Stimulated activated memory B cell treated with anti-CD40 and anti-IgM and Interleukin-4, amounts not matched to agents 10 μg/mL and 1 μg/mL and 100 μg/mL, for 72 hours (primary cell): Measurements from ENCODE around the gene URB2.

Source experiments
- ATAC-seq: fragments of 150-1000 bp; cut with Tn5 transposase; 2 replicates; pipeline ENCODE4 v1.10.0; 2021
- H3K27ac Mint-ChIP-seq: one replicate; pipeline ENCODE4 v1.8.0; 2022; ENCODE audit warnings: mild to moderate bottlenecking, mixed read lengths
- H3K27me3 Mint-ChIP-seq: one replicate; pipeline ENCODE4 v1.8.0; 2022; ENCODE audit warnings: mixed read lengths
- H3K36me3 Mint-ChIP-seq: one replicate; pipeline ENCODE4 v1.8.0; 2022; ENCODE audit warnings: mixed read lengths
- H3K4me1 Mint-ChIP-seq: one replicate; pipeline ENCODE4 v1.8.0; 2022; ENCODE audit warnings: mixed read lengths
- H3K4me3 Mint-ChIP-seq: one replicate; pipeline ENCODE4 v1.8.0; 2022; ENCODE audit warnings: mild to moderate bottlenecking, moderate library complexity, mixed read lengths
- H3K9me3 Mint-ChIP-seq: one replicate; pipeline ENCODE4 v1.8.0; 2022; ENCODE audit warnings: mixed read lengths

The URB2 gene

GRCh38 chr1:229624521-229625070, 1.5 kb upstream of the URB2 start:
- Mint-ChIP-seq H3K4me3 (peak overlapping the region; percentile 90), H3K36me3 (peaks cover 13% of the 10 kb centered on the region), H3K9me3 (no peaks in the 10 kb centered on the region), H3K27me3 (no peaks in the 10 kb centered on the region), H3K4me1 (peaks cover 65% of the 10 kb centered on the region), H3K27ac (peak overlapping the region; percentile 78)
- ATAC-seq = no peak

DNA sequence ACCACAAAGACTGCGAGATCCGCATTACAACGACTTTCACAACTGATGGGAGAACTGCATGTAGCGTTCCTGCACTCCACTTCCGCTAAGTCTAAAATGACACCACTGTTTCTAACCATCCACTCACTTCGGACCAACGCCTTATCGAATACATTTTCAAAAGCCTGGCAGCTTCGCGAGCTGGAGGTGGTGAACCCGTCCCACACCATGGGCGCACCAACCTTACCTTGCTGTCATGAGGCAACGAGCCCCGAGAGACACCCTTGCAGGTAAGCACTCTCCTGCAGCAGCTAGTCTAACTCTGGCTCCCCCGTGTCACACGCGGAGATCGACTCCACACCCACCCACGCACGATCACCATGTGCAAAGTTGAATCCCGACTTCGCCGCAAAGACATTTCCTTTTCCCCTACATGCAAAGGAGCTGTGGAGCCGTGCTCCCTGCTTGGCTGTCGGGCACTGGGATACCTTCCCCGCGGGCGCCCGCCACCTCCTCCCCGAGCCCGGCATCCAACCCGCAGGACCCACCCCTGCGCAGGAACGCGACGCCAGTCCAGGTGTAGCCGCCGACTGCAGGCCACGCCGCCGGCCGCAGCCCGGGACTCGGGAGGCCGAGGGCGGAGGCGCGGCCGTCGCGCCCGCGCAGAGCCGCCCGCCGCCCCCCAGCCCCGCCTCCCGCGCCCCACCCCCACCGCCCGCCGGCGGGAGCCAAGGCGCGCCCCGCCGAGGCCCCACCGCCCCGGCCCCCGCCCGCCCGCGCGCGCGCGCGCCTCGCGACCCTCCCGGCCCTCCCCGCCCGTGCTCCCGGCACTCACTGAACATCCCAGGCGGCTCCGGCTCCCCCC, 754 bp upstream of the URB2 start:
- H3K4me3 Mint-ChIP-seq = peak overlapping the region; percentile 90
- H3K9me3 Mint-ChIP-seq = no peaks in the 10 kb centered on the region
- peaks cover 58% of the 10 kb centered on the region for H3K4me1 Mint-ChIP-seq
- H3K36me3 Mint-ChIP-seq = peaks cover 14% of the 10 kb centered on the region
- H3K27me3 Mint-ChIP-seq = no peaks in the 10 kb centered on the region
- peak overlapping the region; percentile 78 for H3K27ac Mint-ChIP-seq
- ATAC-seq = peak; percentile 73

GRCh38 chr1:229627003-229627402, 956 bp downstream of the URB2 start:
- H3K9me3 Mint-ChIP-seq = no peaks in the 10 kb centered on the region
- peaks cover 25% of the 10 kb centered on the region for H3K36me3 Mint-ChIP-seq
- H3K27ac Mint-ChIP-seq = peak overlapping the region; percentile 92
- H3K27me3 Mint-ChIP-seq = no peaks in the 10 kb centered on the region
- H3K4me1 Mint-ChIP-seq = peaks cover 55% of the 10 kb centered on the region
- ATAC-seq = no peak
- H3K4me3 Mint-ChIP-seq = peak overlapping the region; percentile 99

DNA sequence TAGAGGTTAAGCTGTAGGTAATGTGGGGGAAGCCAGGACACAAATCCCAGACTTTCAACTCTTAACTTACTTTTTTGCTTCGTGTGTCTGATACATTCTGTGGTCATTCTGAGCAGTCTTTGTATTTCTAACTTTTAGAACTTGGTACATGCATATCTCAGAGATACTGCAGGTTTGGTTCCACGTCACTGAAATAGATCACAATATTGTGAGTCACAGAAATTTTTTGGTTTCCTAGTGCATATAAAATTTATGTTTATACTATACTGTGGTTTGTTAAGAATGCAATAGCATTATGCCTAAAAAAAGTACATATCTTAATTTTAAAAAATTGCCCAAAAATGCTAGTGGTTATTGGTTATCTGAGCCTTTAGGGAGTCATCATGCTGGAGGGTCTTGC, 3.2 kb downstream of the URB2 start:
- Mint-ChIP-seq H3K9me3 (no peaks in the 10 kb centered on the region), H3K27ac (no peak overlapping the region), H3K36me3 (peaks cover 23% of the 10 kb centered on the region), H3K4me3 (no peak overlapping the region), H3K27me3 (no peaks in the 10 kb centered on the region), H3K4me1 (peaks cover 38% of the 10 kb centered on the region)
- ATAC-seq = no peak

- no peaks in the 10 kb centered on the region for H3K27me3 Mint-ChIP-seq
- peaks cover 28% of the 10 kb centered on the region for H3K4me1 Mint-ChIP-seq
- H3K4me3 Mint-ChIP-seq = no peak overlapping the region
- H3K36me3 Mint-ChIP-seq = peaks cover 42% of the 10 kb centered on the region
- no peak overlapping the region for H3K27ac Mint-ChIP-seq
- no peak for ATAC-seq
- no peaks in the 10 kb centered on the region for H3K9me3 Mint-ChIP-seq
These were observed 5.1 kb downstream of the URB2 start for GRCh38 chr1:229631148-229631547.

- peaks cover 46% of the 10 kb centered on the region for H3K36me3 Mint-ChIP-seq
- H3K27ac Mint-ChIP-seq = no peak overlapping the region
- no peaks in the 10 kb centered on the region for H3K9me3 Mint-ChIP-seq
- peaks cover 22% of the 10 kb centered on the region for H3K4me1 Mint-ChIP-seq
- no peak for ATAC-seq
- no peak overlapping the region for H3K4me3 Mint-ChIP-seq
- no peaks in the 10 kb centered on the region for H3K27me3 Mint-ChIP-seq
These were observed 5.9 kb downstream of the URB2 start for GRCh38 chr1:229631966-229632365.

- no peaks in the 10 kb centered on the region for H3K9me3 Mint-ChIP-seq
- H3K36me3 Mint-ChIP-seq = peaks cover 65% of the 10 kb centered on the region
- no peak for ATAC-seq
- no peak overlapping the region for H3K27ac Mint-ChIP-seq
- H3K4me3 Mint-ChIP-seq = no peak overlapping the region
- H3K27me3 Mint-ChIP-seq = no peaks in the 10 kb centered on the region
- peaks cover 13% of the 10 kb centered on the region for H3K4me1 Mint-ChIP-seq
These were observed 10.0 kb downstream of the URB2 start for GRCh38 chr1:229636042-229636441.

DNA sequence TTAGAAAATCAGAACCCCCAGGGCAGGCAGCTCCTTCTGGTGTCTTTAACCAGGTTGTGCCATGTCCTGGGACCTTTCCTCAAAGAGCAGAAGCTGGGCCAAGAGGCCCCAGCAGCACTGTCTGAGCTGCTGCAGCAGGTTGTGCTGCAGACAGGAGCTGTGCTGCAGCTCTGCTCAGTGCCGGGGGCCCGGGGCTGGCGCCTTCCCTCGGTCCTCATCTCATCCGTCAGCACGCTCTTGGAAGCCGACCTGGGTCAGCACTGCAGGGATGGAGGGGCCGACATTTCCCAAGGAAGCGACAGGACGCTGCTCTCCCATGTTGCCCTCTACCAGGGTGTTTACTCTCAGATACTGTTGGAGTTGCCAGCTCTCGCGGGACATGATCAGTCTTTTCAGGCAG, 11.7 kb downstream of the URB2 start:
- peaks cover 57% of the 10 kb centered on the region for H3K36me3 Mint-ChIP-seq
- no peaks in the 10 kb centered on the region for H3K27me3 Mint-ChIP-seq
- no peak overlapping the region for H3K4me3 Mint-ChIP-seq
- no peak overlapping the region for H3K27ac Mint-ChIP-seq
- peaks cover 6% of the 10 kb centered on the region for H3K4me1 Mint-ChIP-seq
- H3K9me3 Mint-ChIP-seq = no peaks in the 10 kb centered on the region
- ATAC-seq = no peak

- Mint-ChIP-seq H3K4me1 (peaks cover 19% of the 10 kb centered on the region), H3K36me3 (peaks cover 56% of the 10 kb centered on the region), H3K27me3 (no peaks in the 10 kb centered on the region), H3K9me3 (no peaks in the 10 kb centered on the region), H3K4me3 (no peak overlapping the region), H3K27ac (no peak overlapping the region)
- no peak for ATAC-seq
These were observed 14.4 kb downstream of the URB2 start for GRCh38 chr1:229640455-229640854.

GRCh38 chr1:229641306-229641705, 15.3 kb downstream of the URB2 start:
- Mint-ChIP-seq H3K27me3 (no peaks in the 10 kb centered on the region), H3K4me1 (peaks cover 19% of the 10 kb centered on the region), H3K4me3 (no peak overlapping the region), H3K9me3 (no peaks in the 10 kb centered on the region), H3K36me3 (peaks cover 56% of the 10 kb centered on the region), H3K27ac (no peak overlapping the region)
- ATAC-seq = no peak

DNA sequence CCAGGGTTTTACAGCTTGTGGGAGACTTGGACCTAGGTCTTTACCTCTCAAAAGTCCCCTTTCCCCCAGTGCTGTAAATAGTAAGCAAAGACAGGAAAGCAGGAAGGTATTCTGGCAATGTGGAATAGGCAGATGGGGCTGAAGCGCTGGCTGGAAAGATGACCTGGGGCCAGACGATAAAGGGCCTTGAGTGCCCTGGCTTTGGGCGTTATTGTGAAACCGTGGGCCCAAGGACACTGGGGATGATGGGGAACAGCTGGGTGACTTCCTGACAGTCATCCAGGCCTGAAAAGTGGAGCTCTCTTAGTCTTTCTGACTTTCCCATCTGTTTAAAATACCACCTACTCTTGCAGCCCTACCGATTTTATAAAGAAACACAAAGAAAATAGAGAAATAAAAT, 16.3 kb downstream of the URB2 start:
- Mint-ChIP-seq H3K27me3 (no peaks in the 10 kb centered on the region), H3K9me3 (no peaks in the 10 kb centered on the region), H3K4me1 (peaks cover 19% of the 10 kb centered on the region), H3K4me3 (no peak overlapping the region), H3K27ac (no peak overlapping the region), H3K36me3 (peaks cover 59% of the 10 kb centered on the region)
- no peak for ATAC-seq

DNA sequence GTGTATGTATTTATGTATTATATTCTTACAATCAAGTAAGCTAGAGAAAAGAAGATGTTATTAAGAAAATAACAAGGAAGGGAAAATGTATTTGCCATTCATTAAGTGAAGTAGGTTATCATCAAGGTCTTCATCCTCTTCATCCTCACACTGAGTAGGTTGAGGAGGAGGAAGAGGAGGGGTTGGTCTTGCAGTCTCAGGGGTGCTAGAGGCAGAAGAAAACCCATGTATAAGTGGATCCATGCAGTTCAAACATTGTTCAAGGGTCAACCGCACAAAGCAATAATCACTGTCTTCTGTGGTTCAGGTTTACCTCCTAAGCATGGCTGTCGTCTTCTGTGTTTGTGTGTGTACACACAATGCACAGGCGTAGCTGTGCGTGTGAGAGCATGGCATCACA, 16.9 kb downstream of the URB2 start:
- Mint-ChIP-seq H3K27ac (no peak overlapping the region), H3K27me3 (no peaks in the 10 kb centered on the region), H3K9me3 (no peaks in the 10 kb centered on the region), H3K4me1 (peaks cover 19% of the 10 kb centered on the region), H3K36me3 (peaks cover 56% of the 10 kb centered on the region), H3K4me3 (no peak overlapping the region)
- no peak for ATAC-seq

DNA sequence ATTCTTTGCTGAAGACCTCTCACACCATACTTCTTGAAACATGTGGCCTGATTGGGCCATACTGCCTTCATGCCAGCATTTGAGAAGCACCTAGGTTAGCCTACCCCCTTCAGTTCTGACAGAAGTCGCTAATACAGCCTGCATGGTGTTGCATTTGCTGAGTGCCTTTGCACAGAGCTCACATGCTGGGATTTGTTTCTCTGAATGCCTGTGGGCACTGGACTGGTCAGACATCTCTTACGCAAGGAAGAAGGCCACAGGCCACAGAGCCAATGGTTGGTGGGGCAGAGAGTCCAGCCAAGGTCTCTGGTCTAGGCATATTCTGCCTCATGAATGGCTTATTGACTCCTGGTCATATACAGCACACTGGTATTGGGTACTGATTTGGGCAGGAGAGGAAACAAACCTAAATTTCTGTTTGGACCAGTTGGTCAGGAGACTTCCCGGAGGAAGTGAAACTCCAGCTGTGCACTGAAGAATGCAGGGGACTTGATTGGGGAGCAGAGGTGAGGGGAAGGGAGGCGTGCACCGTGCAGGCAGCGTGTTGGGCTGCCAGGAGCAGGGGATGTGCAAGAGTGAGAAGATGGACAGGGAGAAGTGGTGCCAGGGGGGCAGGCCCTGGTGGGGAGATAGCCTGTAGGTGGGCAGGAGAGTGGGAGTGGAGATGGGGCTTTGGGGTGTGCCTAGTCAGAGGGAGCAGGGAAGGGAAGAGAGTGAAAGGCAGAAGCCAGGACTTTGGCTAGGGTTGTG, 18.1 kb downstream of the URB2 start:
- Mint-ChIP-seq H3K27ac (peak overlapping the region; percentile 29), H3K4me3 (no peak overlapping the region), H3K36me3 (peaks cover 48% of the 10 kb centered on the region), H3K9me3 (no peaks in the 10 kb centered on the region), H3K4me1 (peaks cover 19% of the 10 kb centered on the region), H3K27me3 (no peaks in the 10 kb centered on the region)
- peak; percentile 71 for ATAC-seq

DNA sequence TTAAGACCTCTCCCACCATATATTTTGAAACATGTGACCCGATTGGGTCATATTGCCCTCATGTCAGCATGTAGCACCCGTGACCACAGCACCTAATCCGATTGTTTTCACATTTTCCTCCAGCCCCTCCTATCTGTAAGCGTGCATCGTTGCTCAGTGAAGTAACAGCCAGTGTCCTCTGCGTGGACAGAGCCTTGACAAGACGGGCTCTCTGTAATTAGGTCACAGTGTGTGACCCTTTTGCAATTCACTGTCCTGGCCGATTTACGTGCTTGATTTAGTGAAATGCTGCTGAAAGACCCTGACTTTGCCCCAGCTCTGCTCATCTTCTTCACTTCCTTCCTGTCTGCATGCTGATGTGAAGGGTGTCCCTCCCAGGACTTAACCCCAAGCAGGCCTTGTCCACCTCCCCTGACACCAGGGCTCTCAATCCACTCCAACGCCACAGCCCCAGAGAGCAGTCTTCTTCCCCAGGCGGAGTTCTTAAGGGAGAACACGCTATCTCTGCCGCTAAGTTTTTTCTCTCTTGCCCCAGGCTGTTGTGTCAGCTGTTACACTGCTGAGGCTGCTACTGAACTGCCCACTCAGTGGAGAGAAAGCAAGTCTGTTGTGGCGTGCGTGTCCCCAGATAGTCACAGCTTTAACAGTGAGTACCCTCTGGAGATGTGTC, 19.4 kb downstream of the URB2 start:
- no peak for ATAC-seq
- no peak overlapping the region for H3K4me3 Mint-ChIP-seq
- H3K27me3 Mint-ChIP-seq = no peaks in the 10 kb centered on the region
- H3K4me1 Mint-ChIP-seq = peaks cover 15% of the 10 kb centered on the region
- H3K27ac Mint-ChIP-seq = no peak overlapping the region
- H3K36me3 Mint-ChIP-seq = peaks cover 49% of the 10 kb centered on the region
- H3K9me3 Mint-ChIP-seq = no peaks in the 10 kb centered on the region

DNA sequence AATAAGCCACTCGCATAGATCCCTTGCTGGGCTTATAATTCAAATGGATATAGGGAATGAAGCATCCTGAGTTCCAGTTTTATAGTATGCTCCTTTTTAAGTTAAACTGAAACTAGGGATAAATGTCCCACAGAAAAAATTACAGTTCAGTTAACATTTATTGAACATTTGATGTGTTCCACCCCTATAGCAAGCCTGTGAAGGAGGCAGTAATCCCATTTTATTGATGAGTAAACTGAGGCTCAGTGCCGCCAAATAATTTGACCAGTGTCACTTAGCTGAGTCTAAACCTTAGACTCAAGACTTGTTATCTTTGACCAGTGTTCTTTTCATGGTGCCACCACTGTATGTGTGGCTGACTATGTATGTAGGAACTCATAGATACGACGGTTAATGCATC, 22.4 kb downstream of the URB2 start:
- Mint-ChIP-seq H3K4me1 (peaks cover 13% of the 10 kb centered on the region), H3K36me3 (peaks cover 48% of the 10 kb centered on the region), H3K27me3 (no peaks in the 10 kb centered on the region), H3K27ac (no peak overlapping the region), H3K4me3 (no peak overlapping the region), H3K9me3 (no peaks in the 10 kb centered on the region)
- ATAC-seq = no peak
